HUDEP-2 (cell line): ENCODE data around the gene CDH26.
"Not testable (repeated sequence)": the region's sequence is repeated elsewhere in the genome, so short reads cannot be mapped to it uniquely, and the experiment has no call there.

ENCODE experiments used
- DNase-seq, 76 experiments: peaks; one replicate each; lab custom pipeline; 2025; ENCODE audit not compliant: unreplicated experiment in 76 of 76; lab: John Stamatoyannopoulos, UW

Gene CDH26

GRCh38 chr20:59940129-59940955 is 17.9 kb upstream of the CDH26 start, which contains the start of the genes FAM217B and PPP1R3D:
Gene FAM217B (plus strand): TSS chr20:59940389. CDS start chr20:59943944, 3,555 bp downstream.
Gene PPP1R3D (minus strand): TSS chr20:59940305. CDS start chr20:59939931, 374 bp downstream.
- peak in 74 of 76 experiments; percentile 31 to 94 (median 82) for DNase-seq

- DNase-seq: no peak
Measured at GRCh38 chr20:59940956-59941294, 17.3 kb upstream of the CDH26 start.

DNA sequence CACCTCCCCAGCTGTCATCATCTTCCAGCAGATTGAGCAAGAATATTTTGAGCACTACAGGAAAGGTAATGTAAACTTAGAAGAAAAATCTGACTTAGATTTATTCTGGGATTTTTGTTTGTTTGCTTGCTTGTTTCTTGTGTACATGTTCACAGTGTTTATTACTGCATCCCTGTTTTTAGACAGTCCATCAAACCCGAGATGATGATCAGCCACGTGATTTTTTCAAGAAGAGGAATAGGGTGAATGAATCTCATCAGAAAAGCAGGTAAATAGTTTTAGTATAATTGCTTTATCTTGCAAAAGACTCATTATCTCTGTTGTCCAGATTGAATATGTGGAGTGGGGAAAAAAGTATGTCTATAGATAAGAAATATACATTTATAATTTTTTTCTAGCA is 16.0 kb upstream of the CDH26 start:
- no peak for DNase-seq

DNA sequence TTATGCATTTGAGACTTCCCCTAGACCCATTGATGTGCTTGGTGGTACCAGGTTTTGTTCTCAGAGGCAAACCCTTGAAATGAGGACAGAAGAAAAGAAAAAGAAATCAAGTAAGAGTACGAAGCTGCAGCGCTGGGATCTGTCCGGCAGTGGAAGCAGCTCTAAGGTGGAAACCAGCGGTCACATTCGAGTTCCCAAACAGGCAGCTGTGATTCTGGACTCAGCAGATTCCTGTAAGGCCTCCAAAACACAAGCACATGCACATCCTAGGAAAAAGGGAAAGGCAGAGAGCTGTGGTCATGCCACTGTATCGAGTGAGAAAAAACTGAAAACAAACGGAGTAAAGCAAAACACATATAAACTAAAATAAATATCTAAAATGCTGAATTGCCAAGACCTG is 13.5 kb upstream of the CDH26 start:
- no peak for DNase-seq

GRCh38 chr20:59945175-59945574 is 13.0 kb upstream of the CDH26 start:
- DNase-seq: no peak

- no peak for DNase-seq
Measured at GRCh38 chr20:59945731-59946130, 12.5 kb upstream of the CDH26 start.

DNA sequence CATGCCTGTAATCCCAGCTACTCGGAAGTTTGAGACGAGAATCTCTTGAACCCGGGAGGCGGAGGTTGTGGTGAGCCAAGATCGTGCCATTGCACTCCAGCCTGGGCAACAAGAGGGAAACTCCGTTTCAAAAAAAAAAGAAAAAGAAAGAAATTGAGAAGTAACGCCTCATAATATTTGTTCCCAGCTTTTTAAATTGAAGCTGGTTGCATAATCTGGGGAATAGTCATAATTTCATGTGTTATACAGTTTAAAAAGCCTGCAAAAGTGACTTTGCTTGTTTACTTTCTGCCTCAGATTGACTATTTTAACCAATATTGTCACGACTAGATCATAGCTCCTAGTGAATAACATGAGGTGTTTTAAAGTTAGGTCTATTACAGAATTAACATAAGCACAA is 10.8 kb upstream of the CDH26 start:
- DNase-seq: no peak

DNA sequence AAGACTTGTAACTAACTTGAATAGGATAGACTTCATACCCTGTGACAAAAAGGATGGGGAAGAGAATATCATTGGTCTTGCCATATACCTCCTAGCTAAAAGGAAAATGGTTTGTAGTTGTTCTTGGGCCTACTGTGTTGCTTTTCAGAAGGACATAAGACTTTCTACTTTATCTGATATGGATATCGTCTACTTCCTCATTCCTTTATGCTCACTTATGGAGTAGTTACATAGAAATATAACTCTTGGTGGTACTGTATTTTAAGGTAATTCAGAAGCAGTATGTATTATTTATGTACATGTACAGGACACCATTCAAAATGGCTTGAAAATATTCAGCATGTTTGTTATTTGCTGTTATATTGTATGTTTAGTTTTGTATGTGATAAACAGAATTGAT is 10.0 kb upstream of the CDH26 start:
- DNase-seq: no peak

- peak in 24 of 76 experiments; percentile 6 to 50 (median 20) for DNase-seq
Measured at GRCh38 chr20:59948828-59949720, 9.1 kb upstream of the CDH26 start.

GRCh38 chr20:59949911-59950310 is 8.3 kb upstream of the CDH26 start:
- no peak for DNase-seq

DNA sequence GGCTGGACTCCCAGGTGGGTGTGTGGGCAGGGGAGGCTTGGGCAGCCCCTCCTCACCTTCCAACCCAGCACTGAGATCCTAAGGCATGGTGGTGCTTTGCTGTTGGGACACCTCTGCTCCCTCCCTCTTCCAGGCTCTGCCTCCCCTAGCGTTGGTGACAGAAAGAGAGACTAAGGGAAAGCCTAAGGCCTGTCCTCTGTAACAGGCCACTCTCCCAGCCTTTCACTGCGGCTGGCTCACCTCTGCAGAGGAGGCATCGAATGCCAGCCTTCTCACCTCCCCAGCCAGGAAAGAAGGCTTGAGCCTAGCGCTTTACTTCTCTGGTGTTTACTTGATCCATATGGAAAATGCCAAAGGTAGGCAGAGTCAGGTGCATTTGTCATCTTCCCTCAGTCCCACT is 3.5 kb upstream of the CDH26 start:
- no peak for DNase-seq

DNA sequence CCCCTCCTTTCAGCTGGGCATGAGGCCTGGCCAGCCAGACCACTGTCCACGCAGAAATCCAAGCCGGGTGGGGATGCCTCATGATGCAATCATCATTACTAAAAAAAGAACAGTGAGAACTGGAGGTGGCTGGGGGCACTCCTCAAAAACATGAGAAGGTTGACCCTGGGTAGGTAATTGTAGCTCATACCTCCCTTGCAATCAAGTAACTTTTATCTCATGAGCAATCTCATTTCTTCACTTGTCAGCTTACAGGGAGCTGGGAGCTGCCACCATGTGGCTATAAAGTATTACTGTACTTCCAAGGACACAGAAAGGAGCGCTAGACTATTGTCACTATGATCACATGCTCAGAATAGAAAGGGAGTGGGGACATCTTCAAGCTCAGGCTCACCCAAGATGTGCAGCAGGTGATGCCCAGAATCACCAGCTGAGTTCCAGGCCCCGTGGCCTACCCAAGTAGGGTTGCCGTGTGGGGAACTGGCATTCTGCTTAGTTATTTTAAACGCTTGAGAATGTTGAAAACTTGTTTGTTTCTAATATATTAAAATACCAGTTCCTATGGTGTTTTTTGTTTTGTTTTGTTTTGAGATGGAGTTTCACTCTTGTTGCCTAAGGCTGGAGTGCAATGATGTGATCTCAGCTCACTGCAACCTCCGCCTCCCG is 3.0 kb upstream of the CDH26 start:
- DNase-seq: peak in 10 of 76 experiments; percentile 5 to 36 (median 14)

DNA sequence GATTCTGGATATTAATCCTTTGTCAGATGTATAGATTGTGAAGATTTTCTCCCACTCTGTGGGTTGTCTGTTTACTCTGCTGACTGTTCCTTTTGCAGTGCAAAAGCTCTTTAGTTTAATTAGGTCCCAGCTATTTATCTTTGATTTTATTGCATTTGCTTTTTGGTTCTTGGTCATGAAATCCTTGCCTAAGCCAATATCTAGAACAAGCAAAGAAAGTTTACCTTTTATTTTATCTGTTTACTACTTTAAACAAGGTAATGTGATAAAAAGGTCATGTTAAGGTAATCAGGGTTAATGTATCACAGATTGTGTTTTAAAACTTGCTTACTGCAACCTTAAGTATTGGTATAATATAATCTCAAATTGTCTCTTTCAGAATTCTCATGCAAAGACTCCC is 655 bp upstream of the CDH26 start:
- DNase-seq: not testable (repeated sequence)

- no peak for DNase-seq
Measured at GRCh38 chr20:59958626-59959025, 403 bp downstream of the CDH26 start.

GRCh38 chr20:59961423-59961822 is 3.2 kb downstream of the CDH26 start:
- no peak for DNase-seq

- DNase-seq: no peak
Measured at GRCh38 chr20:59962155-59962554, 3.9 kb downstream of the CDH26 start.

- DNase-seq: no peak
Measured at GRCh38 chr20:59966428-59966827, 8.2 kb downstream of the CDH26 start.

GRCh38 chr20:59971428-59971827 is 13.2 kb downstream of the CDH26 start:
- no peak for DNase-seq

GRCh38 chr20:59972037-59972801 is 14.0 kb downstream of the CDH26 start:
- no peak for DNase-seq

- DNase-seq: no peak
Measured at GRCh38 chr20:59976156-59976782, 18.0 kb downstream of the CDH26 start.
